HL-60 (cell line): Measurements from ENCODE around the gene CCND2.

Source experiments
- GABPA ChIP-seq: IDR thresholded peaks from 2 replicates; pipeline ENCODE4 v1.6.1; 2012; ENCODE audit warnings: low read depth
- POLR2AphosphoS5 ChIP-seq: IDR thresholded peaks from 2 replicates; pipeline ENCODE4 v1.6.1; 2012; ENCODE audit warnings: low read depth
- SPI1 ChIP-seq: IDR thresholded peaks from 2 replicates; pipeline ENCODE4 v1.6.1; 2012; ENCODE audit warnings: low read depth, mild to moderate bottlenecking, borderline replicate concordance
- TF ChIP-seq, protein P1 (sequence below): IDR thresholded peaks from one replicate; pipeline ENCODE4 v1.5.1; 2011; ENCODE audit warnings: low read length, control low read depth, inconsistent platforms; ENCODE audit not compliant: insufficient read depth
- TF ChIP-seq, protein P2 (sequence below): IDR thresholded peaks from 2 replicates; pipeline ENCODE4 v1.6.1; 2012; ENCODE audit warnings: low read depth; ENCODE audit not compliant: insufficient replicate concordance

DNA sequence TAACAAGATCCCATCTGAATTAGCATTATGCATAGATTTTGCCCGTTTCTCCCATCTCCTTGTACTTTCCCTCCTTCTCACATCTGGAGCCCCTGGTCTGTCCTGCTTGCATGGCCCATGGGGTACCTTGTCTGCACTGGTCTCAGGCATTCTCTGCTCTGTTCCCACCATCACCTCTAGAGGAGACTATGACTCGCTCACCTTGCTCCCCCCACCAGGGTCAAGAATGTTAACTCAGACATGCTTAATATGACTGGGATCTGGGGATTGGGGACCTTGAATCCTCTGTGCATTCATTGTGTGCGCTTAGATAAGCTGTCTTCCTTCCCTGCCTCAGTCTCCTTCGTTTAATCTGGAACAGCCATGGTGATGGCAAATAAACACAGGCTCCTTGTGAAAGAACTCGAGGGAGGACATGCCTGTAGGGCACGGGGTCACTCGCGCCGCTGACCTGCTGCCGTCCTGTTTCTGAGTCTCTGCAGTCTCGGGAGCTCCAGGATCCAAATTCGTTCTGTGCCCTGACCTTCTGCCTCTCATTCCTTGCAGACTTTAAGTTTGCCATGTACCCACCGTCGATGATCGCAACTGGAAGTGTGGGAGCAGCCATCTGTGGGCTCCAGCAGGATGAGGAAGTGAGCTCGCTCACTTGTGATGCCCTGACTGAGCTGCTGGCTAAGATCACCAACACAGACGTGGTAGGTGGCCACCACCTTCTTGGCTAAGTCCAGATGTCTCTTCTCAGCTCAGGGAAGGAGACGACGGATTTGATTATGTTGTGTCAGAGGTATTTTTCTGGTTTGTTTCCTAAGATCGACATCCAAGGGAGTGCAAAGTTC lies 15.0 kb downstream of the CCND2 start:
- TF ChIP-seq, protein P1, sequence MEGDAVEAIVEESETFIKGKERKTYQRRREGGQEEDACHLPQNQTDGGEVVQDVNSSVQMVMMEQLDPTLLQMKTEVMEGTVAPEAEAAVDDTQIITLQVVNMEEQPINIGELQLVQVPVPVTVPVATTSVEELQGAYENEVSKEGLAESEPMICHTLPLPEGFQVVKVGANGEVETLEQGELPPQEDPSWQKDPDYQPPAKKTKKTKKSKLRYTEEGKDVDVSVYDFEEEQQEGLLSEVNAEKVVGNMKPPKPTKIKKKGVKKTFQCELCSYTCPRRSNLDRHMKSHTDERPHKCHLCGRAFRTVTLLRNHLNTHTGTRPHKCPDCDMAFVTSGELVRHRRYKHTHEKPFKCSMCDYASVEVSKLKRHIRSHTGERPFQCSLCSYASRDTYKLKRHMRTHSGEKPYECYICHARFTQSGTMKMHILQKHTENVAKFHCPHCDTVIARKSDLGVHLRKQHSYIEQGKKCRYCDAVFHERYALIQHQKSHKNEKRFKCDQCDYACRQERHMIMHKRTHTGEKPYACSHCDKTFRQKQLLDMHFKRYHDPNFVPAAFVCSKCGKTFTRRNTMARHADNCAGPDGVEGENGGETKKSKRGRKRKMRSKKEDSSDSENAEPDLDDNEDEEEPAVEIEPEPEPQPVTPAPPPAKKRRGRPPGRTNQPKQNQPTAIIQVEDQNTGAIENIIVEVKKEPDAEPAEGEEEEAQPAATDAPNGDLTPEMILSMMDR: no peak
- TF ChIP-seq POLR2AphosphoS5 (no peak), GABPA (no peak), SPI1 (peak; percentile 91)
- TF ChIP-seq, protein P2, sequence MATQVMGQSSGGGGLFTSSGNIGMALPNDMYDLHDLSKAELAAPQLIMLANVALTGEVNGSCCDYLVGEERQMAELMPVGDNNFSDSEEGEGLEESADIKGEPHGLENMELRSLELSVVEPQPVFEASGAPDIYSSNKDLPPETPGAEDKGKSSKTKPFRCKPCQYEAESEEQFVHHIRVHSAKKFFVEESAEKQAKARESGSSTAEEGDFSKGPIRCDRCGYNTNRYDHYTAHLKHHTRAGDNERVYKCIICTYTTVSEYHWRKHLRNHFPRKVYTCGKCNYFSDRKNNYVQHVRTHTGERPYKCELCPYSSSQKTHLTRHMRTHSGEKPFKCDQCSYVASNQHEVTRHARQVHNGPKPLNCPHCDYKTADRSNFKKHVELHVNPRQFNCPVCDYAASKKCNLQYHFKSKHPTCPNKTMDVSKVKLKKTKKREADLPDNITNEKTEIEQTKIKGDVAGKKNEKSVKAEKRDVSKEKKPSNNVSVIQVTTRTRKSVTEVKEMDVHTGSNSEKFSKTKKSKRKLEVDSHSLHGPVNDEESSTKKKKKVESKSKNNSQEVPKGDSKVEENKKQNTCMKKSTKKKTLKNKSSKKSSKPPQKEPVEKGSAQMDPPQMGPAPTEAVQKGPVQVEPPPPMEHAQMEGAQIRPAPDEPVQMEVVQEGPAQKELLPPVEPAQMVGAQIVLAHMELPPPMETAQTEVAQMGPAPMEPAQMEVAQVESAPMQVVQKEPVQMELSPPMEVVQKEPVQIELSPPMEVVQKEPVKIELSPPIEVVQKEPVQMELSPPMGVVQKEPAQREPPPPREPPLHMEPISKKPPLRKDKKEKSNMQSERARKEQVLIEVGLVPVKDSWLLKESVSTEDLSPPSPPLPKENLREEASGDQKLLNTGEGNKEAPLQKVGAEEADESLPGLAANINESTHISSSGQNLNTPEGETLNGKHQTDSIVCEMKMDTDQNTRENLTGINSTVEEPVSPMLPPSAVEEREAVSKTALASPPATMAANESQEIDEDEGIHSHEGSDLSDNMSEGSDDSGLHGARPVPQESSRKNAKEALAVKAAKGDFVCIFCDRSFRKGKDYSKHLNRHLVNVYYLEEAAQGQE: no peak
